Colon (tissue), 2 donors: ENCODE measurements around the gene EIF2B5.

Experiments
- FAIRE-seq: peaks from 2 replicates; lab custom pipeline; 2012; peaks lifted over from hg19 to GRCh38; lab: Jason Lieb, UNC
- donor health status: control.
- donor health status: control.

Gene EIF2B5

DNA sequence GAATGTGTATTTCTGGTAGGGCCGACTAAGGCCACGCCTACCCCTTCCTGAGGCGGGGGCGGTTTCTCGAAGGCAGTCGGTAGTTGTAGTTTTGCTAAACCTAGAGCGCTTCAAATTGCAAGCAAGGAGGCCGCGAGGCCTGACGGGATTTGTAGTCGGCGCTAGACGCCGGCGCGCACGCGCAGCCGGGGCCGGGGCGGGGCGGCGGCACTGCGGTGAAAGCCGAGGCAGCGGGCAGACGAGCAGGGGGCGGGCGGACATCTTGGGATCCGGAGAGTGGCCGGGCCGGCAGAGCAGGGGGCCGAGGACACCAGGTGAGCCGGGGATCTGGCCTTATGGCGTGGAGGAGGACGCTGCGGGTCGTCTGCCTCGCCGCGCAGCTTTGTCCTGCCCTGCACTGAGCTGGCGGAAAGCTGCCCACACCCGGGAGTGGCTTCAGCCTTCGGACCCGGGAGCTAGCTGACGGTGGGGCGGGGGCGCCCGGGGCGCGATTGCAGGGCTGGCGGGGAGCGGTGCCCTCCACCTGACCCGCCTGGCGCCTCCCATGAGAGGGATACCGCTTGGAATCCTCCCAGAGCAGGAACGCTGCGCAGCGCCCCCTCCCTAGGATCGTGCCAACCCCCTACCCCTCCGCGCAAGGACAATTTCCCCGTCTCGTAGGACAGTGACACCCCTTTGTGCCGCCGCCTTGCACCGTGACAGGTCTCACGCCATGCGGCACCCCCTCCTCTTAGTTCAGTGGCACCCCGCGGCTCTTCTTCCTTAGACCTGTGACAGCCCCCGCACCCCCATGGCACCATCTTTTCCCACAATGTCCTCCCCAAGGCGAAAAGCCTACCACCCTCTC, 39.7 kb downstream of the EIF2B5 start, which contains the start of gene AP2M1:
Gene AP2M1, plus strand, starts transcription at position 210 of the 847 bp plus-strand sequence. CDS start 2,139 bp downstream, outside the sequence.
- no peak for FAIRE-seq

- no peak for FAIRE-seq
Measured at GRCh38 chr3:184175506-184175905, 40.3 kb downstream of the EIF2B5 start.

- no peak for FAIRE-seq
Measured at GRCh38 chr3:184175981-184176376, 40.8 kb downstream of the EIF2B5 start.

GRCh38 chr3:184176377-184177330, 41.5 kb downstream of the EIF2B5 start:
- FAIRE-seq = no peak

DNA sequence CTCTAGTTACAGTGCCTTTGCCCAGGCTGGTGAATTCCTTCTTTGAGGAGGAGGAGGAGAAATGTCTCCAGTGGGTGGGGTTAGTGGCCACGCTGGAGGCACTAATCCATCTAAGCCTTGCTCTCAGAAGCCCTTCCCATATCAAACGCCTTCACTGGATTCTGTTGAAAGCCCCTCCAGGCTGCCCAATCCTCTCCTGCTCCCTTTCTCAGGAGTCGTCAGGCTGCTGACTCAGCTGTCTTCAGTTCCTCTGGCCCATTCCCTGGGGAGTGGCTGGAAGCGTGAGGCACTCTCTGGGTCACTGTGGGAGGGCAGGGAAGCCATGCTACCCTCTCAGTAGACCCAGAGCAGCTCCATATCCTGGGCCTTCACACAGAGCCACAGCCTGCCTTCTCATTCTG, 42.2 kb downstream of the EIF2B5 start:
- FAIRE-seq = no peak

GRCh38 chr3:184177767-184178306, 42.7 kb downstream of the EIF2B5 start:
- FAIRE-seq = no peak

DNA sequence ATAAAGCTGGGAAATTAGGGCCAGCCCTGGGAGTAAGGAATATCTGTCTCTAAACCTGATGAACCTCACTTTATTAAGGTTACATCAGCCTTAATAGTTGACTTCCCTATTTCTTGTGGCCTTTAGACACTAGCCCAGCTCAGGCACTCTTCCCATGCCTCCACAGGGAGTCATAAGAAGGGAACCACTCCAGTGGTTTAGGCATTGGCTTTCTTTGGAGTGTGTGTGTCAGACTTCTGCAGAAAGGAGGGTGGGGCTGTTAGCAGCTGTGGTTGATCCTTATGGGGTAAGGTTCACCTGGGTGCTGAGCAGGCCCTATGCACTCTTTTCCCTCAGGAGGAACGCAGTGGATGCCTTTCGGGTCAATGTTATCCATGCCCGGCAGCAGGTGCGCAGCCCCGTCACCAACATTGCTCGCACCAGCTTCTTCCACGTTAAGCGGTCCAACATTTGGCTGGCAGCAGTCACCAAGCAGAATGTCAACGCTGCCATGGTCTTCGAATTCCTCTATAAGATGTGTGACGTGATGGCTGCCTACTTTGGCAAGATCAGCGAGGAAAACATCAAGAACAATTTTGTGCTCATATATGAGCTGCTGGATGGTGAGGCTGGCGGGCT, 43.5 kb downstream of the EIF2B5 start:
- no peak for FAIRE-seq

DNA sequence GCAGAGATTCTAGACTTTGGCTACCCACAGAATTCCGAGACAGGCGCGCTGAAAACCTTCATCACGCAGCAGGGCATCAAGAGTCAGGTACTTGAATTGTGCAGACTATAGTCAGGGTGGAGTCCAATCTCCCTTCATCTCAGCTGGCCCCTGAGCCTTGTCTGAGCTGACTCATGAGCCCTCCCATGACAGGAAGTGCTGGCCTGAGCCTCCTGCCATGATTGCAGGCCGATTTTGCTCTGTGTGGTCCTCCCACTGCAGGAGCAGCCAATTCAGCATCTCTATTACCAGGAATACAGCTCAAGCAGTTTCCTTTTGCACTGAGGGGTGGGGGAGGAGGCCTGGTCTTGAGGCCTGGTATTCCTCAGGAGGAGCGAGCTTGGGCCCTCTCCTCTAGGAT, 45.0 kb downstream of the EIF2B5 start:
- no peak for FAIRE-seq

- no peak for FAIRE-seq
Measured at GRCh38 chr3:184181596-184181995, 46.4 kb downstream of the EIF2B5 start.

DNA sequence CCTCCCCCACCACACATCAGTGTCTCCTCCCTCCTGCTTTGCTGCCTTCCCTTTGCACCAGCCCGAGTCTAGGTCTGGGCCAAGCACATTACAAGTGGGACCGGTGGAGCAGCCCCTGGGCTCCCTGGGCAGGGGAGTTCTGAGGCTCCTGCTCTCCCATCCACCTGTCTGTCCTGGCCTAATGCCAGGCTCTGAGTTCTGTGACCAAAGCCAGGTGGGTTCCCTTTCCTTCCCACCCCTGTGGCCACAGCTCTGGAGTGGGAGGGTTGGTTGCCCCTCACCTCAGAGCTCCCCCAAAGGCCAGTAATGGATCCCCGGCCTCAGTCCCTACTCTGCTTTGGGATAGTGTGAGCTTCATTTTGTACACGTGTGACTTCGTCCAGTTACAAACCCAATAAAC, 48.5 kb downstream of the EIF2B5 start:
- FAIRE-seq = no peak

- FAIRE-seq = no peak
Measured at GRCh38 chr3:184184546-184185230, 49.5 kb downstream of the EIF2B5 start.

GRCh38 chr3:184185461-184186183, 50.5 kb downstream of the EIF2B5 start:
- FAIRE-seq = no peak

DNA sequence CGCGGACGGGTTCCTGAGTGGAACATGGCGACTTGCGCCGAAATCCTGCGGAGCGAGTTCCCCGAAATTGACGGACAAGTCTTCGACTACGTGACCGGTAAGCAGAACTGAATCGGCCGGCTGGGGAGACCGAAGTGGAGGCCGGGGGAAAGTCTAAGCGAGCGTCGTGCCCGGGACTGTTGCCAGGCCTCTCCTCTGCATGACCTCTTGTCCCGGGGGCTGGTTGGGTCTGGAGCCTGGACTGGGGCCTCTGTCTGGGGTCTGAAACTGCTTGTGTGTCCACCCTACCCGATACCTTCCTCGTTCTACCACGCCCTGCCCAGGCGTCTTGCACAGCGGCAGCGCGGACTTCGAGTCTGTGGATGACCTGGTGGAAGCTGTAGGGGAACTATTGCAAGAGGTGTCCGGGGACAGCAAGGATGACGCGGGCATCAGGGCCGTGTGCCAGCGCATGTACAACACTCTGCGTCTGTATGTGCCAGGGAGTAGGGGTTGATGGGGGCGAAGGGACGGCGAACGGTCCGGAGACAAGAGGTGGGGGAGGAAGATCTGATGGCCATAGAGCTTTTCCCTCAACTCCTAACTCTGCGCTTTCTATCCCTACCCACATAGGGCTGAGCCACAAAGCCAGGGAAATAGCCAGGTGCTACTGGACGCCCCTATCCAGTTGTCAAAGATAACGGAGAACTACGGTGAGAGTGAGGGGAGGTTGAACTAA, 51.2 kb downstream of the EIF2B5 start, which contains the start of gene ABCF3:
Gene ABCF3, plus strand, starts transcription at position 16 of the 718 bp plus-strand sequence. Its CDS starts 9 bp downstream, at position 25.
- FAIRE-seq = no peak

DNA sequence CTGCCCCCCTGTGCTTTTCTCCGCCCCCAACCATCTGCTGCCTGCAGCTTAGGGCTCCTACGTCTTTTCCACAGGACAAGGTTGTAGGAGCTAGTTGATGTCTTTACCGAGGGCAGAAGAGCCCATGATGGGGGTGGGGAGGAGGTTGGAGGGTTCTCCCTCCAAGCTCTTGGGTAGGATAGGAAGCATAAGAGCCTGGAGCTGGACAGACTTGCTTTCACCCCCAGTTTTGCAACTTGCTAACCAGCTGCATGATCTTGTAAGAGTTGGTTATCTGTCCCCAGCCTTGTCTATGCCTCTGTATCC, 51.7 kb downstream of the EIF2B5 start:
- no peak for FAIRE-seq

GRCh38 chr3:184188080-184188479, 52.9 kb downstream of the EIF2B5 start:
- FAIRE-seq = no peak

- no peak for FAIRE-seq
Measured at GRCh38 chr3:184189421-184189820, 54.3 kb downstream of the EIF2B5 start.

DNA sequence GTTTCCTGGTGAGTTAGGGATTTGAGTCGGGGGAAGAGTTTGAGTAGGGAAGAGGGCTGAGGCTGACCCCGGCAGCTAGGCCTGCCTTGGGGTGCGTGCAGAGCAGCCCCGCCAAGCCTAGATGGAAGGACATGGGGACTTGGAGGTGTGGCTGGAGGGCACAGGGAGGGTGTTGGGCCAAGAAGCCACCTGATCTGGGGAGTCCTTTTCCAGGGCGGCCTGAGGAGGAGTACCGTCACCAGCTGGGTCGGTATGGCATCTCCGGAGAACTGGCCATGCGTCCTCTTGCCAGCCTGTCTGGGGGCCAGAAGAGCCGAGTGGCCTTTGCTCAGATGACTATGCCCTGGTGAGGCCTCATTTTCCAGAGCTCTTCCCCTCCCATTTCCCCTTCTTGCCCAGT, 57.7 kb downstream of the EIF2B5 start:
- FAIRE-seq = no peak

DNA sequence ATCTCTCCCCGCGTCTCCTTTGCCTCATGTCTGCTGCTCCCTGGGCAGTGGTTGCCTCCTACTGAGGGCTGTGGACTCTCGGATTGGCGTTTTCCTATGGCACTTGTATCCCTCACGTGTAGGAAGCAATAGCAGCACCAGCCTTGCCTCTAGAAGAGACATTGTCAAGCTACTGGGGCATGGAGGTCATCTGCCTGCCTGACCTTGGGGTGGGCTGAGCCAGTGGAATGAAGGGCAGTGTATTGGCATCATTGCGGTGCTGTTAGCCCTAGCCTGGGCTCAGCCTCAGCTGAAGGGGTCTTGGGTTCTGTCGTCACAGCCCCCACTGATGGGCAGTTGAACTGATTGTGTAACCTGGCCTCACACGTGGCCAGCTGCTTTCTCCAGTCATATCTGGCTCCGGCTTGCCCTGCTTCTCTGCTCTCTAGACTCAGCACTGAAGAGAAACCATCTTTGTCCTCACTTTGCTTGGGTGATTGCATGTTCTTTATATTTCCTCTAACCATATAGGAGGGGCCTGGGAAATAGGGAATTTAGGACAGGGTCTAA, 58.9 kb downstream of the EIF2B5 start:
- FAIRE-seq = no peak
